HG02759 (cell line): ENCODE results near the gene KIF16B.
A peak's percentile ranks its signal among the peaks of the same experiment; 100 is the strongest.
"Not testable (repeated sequence)": the region's sequence is repeated elsewhere in the genome, so short reads cannot be mapped to it uniquely, and the experiment has no call there.

Experiments used
- ATAC-seq: cut with Tn5 transposase; IDR thresholded peaks from one replicate; pipeline ENCODE4 v1.9.1; 2021; ENCODE audit warnings: mild to moderate bottlenecking, moderate library complexity; ENCODE audit not compliant: unreplicated experiment

Gene KIF16B

GRCh38 chr20:16439540-16439939, 133.7 kb downstream of the KIF16B start:
- ATAC-seq = not testable (repeated sequence)

- no peak for ATAC-seq
These were observed 135.1 kb downstream of the KIF16B start for GRCh38 chr20:16438100-16438499.

GRCh38 chr20:16437387-16437996, 135.8 kb downstream of the KIF16B start:
- no peak for ATAC-seq

GRCh38 chr20:16434062-16434664, 139.1 kb downstream of the KIF16B start:
- peak; percentile 81 for ATAC-seq

- no peak for ATAC-seq
These were observed 140.0 kb downstream of the KIF16B start for GRCh38 chr20:16433293-16433580.

- ATAC-seq = no peak
These were observed 140.6 kb downstream of the KIF16B start for GRCh38 chr20:16432466-16433292.

GRCh38 chr20:16428112-16428511, 145.1 kb downstream of the KIF16B start:
- no peak for ATAC-seq

GRCh38 chr20:16427571-16427970, 145.7 kb downstream of the KIF16B start:
- ATAC-seq = no peak

GRCh38 chr20:16424780-16425179, 148.5 kb downstream of the KIF16B start:
- no peak for ATAC-seq

- ATAC-seq = no peak
These were observed 149.7 kb downstream of the KIF16B start for GRCh38 chr20:16423311-16424212.

- ATAC-seq = no peak
These were observed 154.0 kb downstream of the KIF16B start for GRCh38 chr20:16419138-16419715.

GRCh38 chr20:16418616-16419015, 154.6 kb downstream of the KIF16B start:
- ATAC-seq = no peak

- ATAC-seq = no peak
These were observed 156.2 kb downstream of the KIF16B start for GRCh38 chr20:16417001-16417400.

GRCh38 chr20:16415071-16416053, 157.9 kb downstream of the KIF16B start:
- no peak for ATAC-seq

GRCh38 chr20:16412906-16413305, 160.3 kb downstream of the KIF16B start:
- ATAC-seq = no peak

GRCh38 chr20:16411361-16411760, 161.9 kb downstream of the KIF16B start:
- no peak for ATAC-seq

GRCh38 chr20:16410626-16411025, 162.6 kb downstream of the KIF16B start:
- no peak for ATAC-seq

GRCh38 chr20:16408981-16409380, 164.3 kb downstream of the KIF16B start:
- no peak for ATAC-seq

- no peak for ATAC-seq
These were observed 165.8 kb downstream of the KIF16B start for GRCh38 chr20:16407251-16408067.
